ENCODE measurements around the gene RSRC1.
"Not testable (repeated sequence)": the region's sequence is repeated elsewhere in the genome, so short reads cannot be mapped to it uniquely, and the experiment has no call there.

RSRC1 gene

DNA sequence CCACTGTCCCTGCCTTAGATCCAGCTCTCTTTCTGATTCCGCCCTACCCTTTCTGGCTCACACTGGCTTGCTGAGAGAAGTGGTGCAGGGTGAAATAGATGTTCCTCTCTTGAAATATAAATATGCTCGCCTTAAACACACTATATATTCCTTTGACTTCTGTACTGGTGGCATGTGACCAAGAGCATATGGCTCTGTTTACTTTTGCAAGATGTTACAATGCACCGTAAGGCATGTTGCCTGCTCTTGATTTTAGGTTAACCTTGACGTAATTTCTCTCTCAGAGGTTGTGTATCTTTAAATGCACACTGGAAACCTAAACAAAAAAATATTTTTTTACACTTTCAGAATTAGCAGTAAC is 749 bp downstream of the RSRC1 start:
- Histone ChIP-seq H3K36me3 (no peaks in the 10 kb centered on the region), H3K4me1 (peaks cover 0 to 35% (median 14%) of the 10 kb centered on the region in 4 donors), H3K9me3 (no peaks in the 10 kb centered on the region), H3K27ac (peak overlapping the region; percentile 84 to 95), H3K4me3 (peak overlapping the region; percentile 71 to 98), H3K27me3 (no peaks in the 10 kb centered on the region)
- DNase-seq, result no peak
- TF ChIP-seq, protein P1, sequence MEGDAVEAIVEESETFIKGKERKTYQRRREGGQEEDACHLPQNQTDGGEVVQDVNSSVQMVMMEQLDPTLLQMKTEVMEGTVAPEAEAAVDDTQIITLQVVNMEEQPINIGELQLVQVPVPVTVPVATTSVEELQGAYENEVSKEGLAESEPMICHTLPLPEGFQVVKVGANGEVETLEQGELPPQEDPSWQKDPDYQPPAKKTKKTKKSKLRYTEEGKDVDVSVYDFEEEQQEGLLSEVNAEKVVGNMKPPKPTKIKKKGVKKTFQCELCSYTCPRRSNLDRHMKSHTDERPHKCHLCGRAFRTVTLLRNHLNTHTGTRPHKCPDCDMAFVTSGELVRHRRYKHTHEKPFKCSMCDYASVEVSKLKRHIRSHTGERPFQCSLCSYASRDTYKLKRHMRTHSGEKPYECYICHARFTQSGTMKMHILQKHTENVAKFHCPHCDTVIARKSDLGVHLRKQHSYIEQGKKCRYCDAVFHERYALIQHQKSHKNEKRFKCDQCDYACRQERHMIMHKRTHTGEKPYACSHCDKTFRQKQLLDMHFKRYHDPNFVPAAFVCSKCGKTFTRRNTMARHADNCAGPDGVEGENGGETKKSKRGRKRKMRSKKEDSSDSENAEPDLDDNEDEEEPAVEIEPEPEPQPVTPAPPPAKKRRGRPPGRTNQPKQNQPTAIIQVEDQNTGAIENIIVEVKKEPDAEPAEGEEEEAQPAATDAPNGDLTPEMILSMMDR (IDR thresholded peaks at IDR 0.05), result no peak
- intact Hi-C loops (cut with DNase I; ENCODE audit: low total_unique reads), result no loop called here

DNA sequence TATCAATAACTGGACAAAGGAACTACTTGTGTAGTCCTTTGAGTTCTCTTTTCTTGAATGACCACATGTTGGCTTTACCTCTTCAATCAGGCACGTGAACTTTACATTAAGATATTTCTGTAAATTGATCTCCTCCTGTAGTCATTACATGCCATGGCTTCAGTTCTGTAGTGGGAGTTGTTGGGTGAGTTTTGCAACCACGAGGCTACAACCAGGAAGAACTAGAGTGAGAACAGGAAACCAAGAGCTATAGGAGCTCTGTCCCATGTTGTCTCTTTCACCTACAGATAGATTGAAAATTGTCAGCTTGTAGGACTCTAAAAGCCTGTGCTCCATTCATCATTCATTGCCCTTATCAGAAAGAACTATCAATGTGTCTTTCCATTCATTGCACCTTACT is 2.0 kb downstream of the RSRC1 start:
- H3K36me3 ChIP-seq, result no peaks in the 10 kb centered on the region
- intact Hi-C loops (cut with DNase I; ENCODE audit: low total_unique reads), result loop anchor here (1.0 kb wide), 1 partner anchor 25 kb away; no protein-coding TSS in a partner anchor
- no peaks in the 10 kb centered on the region for H3K9me3 ChIP-seq
- DNase-seq, result no peak
- H3K4me3 ChIP-seq, result no peak overlapping the region
- peaks cover 0 to 35% (median 11%) of the 10 kb centered on the region in 4 donors for H3K4me1 ChIP-seq
- no peaks in the 10 kb centered on the region for H3K27me3 ChIP-seq
- no peak overlapping the region for H3K27ac ChIP-seq
- TF ChIP-seq, protein P1 (IDR thresholded peaks at IDR 0.05), result no peak

DNA sequence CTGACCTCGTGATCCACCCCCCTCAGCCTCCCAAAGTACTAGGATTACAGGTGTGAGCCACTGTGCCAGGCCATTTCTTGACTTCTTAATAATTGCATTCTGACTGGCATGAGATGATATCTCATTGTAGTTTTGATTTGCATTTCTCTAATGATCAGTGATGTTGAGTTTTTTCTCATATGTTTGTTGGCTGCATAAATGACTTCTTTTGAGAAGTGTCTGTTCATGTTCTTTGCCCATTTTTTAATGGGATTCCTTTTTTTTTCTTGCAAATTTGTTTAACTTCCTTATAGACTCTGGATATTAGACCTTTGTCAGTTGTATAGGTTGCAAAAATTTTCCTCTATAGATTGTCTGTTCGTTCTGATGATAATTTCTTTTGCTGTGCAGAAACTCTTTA is 3.7 kb downstream of the RSRC1 start:
- H3K9me3 ChIP-seq; H3K4me3 ChIP-seq; H3K27ac ChIP-seq; intact Hi-C loops (cut with DNase I; ENCODE audit: low total_unique reads); H3K36me3 ChIP-seq; H3K27me3 ChIP-seq; DNase-seq: not testable (repeated sequence)
- peaks cover 0 to 27% (median 10%) of the 10 kb centered on the region in 4 donors for H3K4me1 ChIP-seq

DNA sequence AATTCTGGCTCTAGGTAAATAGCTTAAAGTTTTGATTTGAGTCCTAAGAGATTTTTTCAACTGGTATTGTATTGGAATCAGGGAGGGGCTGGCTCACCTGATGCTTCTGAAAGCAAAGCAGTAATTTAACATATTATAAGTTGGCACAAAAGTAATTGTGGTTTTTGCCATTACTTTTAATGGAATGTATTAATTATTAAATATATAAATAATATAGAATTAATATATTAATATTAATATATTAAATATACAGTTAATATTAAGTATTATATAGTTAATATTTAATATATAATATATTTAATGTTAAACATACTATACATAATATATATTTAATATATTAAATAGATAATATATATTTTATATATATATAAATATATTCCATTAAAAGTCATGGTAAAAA is 10.4 kb downstream of the RSRC1 start:
- Histone ChIP-seq H3K27ac (no peak overlapping the region), H3K9me3 (no peaks in the 10 kb centered on the region), H3K27me3 (no peaks in the 10 kb centered on the region), H3K36me3 (peaks cover 23 to 27% (median 27%) of the 10 kb centered on the region in 3 donors), H3K4me3 (no peak overlapping the region), H3K4me1 (peaks cover 0 to 3% (median 0%) of the 10 kb centered on the region in 4 donors)
- DNase-seq, result no peak
- TF ChIP-seq, protein P1 (IDR thresholded peaks at IDR 0.05), result no peak
- intact Hi-C loops (cut with DNase I; ENCODE audit: low total_unique reads), result no loop called here

DNA sequence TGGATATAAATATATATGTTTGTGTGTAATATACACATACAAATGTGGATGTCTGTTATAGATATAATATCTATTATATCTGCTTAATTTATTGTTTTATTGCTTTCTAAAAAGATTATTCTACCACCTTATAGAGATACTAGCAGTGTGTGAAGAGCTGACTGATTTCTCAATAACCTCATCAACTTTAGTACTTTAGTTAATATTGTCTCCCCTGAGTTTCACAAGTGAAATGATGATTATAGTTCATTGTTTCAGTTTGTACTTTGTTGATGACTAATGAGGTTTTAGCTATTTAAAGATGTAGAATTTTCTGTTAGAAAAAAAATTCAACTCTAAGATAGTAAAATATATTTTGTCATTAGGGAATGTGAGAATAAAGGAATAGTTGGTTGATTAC is 11.4 kb downstream of the RSRC1 start:
- no peaks in the 10 kb centered on the region for H3K27me3 ChIP-seq
- no peak overlapping the region for H3K4me3 ChIP-seq
- no peak overlapping the region for H3K27ac ChIP-seq
- intact Hi-C loops (cut with DNase I; ENCODE audit: low total_unique reads), result no loop called here
- no peak for DNase-seq
- H3K9me3 ChIP-seq, result no peaks in the 10 kb centered on the region
- TF ChIP-seq, protein P1 (IDR thresholded peaks at IDR 0.05), result no peak
- H3K36me3 ChIP-seq, result peaks cover 33 to 37% (median 37%) of the 10 kb centered on the region in 3 donors
- peaks cover 0 to 3% (median 0%) of the 10 kb centered on the region in 4 donors for H3K4me1 ChIP-seq

DNA sequence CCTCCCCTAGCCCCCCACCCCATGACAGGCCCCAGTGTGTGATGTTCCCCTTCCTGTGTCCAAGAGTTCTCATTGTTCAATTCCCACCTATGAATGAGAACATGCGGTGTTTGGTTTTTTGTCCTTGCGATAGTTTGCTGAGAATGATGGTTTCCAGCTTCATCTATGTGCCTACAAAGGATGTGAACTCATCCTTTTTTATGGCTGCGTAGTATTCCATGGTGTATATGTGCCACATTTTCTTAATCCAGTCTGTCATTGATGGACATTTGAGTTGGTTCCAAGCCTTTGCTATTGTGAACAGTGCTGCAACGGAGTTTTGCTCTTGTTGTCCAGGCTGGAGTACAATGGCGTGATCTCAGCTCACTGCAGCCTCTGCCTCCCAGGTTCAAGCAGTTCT is 12.8 kb downstream of the RSRC1 start:
- peaks cover 38 to 50% (median 48%) of the 10 kb centered on the region in 3 donors for H3K36me3 ChIP-seq

More for the DNA sequence above, 12.8 kb downstream of the RSRC1 start:
- H3K4me3 ChIP-seq; H3K4me1 ChIP-seq; H3K27ac ChIP-seq; DNase-seq; H3K27me3 ChIP-seq; intact Hi-C loops (cut with DNase I; ENCODE audit: low total_unique reads); H3K9me3 ChIP-seq: not testable (repeated sequence)
